GM12874 (cell line): ENCODE data around the gene NHSL2.

Experiments
- CTCF ChIP-seq: IDR thresholded peaks from 2 replicates; pipeline ENCODE4 v1.5.1; 2011; ENCODE audit warnings: low read depth, mild to moderate bottlenecking, control low read depth, low read length, moderate library complexity; ENCODE audit not compliant: insufficient read depth

The NHSL2 gene

DNA sequence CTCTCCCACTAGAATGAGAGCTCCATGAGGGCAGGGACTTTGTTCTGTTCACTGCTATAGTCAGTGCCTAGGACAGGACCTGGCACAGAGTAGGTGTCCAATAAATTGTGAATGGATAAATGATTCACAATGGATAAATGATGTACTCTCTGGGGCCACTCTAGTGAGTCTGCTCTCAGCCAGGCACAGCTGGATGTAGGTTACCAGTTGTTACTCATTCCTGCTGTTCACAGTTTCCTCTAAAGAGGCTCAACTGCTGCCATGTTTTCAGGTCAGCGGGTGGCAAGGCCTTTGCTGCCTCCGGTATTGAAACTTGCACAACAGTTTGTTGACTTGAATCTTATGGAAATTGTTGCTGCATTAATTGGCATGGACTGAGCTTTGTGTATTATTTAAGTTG lies 99.1 kb downstream of the NHSL2 start:
- TF ChIP-seq CTCF, result no peak

DNA sequence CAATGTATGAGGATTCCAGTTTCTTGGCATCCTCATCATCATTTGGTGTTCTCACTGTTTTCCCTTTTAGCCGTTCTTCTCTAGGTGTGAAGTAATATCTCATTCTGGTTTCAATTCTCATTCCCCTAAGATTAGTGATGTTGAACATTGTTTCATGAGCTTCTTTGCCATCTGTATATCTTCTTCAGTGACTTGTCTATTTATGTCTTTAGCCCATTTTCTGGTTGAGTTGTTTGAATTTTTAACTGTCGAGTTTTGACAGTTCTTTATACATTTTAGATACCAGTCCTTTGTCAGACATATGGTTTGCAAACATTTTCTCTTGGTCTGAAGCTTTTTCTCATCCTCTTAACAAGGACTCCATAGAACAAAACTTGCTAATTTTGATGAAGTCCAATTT lies 101.1 kb downstream of the NHSL2 start:
- TF ChIP-seq CTCF, result no peak

- TF ChIP-seq CTCF, result no peak
These were observed 104.7 kb downstream of the NHSL2 start for GRCh38 chrX:72015383-72015782.

DNA sequence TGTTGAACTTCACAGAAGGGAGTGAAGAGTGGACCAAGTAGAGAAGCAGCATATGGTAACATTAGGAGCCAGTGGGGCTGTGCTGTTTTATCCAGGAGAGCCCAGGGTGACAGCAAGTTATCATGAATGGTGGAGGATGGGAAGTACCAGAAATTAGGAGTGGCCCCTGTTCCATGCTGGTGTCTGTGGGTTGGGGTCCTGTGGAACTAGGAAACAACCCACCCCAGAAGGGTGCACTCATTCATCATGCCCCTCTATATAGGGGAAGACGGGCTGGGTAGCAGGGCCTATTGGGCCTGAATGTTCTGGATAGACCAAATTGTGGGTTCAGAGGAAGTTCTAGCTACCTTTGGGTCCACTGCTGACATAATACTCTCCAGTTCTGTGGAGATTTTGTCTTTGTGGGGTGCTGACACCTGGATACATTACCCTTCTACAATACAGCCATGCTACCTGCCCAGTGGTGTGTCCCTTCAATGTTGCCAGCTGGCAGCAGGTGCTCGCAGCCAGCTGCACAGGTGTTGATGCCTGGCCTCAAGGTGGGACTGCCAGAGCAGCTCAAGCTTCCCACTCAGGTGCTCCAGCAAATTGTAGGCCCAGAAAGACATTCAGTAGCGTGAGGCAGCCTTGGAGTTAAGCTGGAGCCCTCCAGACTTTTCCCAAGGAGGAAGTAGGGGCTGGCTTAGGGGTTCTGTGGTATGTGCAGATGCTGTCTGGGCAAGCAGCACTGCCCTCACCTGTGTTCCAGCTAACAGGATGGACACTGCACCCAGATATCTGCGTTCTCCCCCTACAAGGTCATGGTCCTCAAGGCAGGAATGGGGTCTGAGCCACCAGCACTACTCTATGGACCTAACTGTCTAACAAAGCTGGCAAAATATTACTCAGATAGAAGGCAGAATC lies 106.5 kb downstream of the NHSL2 start:
- no peak for TF ChIP-seq CTCF

GRCh38 chrX:72018277-72019112 lies 107.8 kb downstream of the NHSL2 start:
- TF ChIP-seq CTCF, result peak; percentile 74

DNA sequence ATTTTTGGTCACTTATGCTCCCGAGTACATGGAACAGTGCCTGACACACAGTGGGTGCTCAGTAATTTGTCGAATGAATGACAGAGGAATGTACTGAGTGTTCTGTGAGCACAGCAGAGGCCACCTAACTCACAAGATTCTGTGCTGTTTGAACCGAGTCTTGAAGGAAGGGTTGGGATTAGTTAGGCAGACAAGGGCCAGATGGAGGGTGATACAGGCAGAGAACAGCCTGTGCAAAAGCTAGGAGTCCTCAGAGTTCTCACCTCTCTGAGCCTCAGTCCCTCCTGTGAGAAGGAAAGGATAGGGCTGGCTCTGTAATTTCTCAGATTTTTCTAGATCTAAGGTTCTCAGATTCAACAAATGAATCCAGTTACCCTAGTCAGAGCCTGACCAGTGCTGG lies 108.8 kb downstream of the NHSL2 start:
- no peak for TF ChIP-seq CTCF

DNA sequence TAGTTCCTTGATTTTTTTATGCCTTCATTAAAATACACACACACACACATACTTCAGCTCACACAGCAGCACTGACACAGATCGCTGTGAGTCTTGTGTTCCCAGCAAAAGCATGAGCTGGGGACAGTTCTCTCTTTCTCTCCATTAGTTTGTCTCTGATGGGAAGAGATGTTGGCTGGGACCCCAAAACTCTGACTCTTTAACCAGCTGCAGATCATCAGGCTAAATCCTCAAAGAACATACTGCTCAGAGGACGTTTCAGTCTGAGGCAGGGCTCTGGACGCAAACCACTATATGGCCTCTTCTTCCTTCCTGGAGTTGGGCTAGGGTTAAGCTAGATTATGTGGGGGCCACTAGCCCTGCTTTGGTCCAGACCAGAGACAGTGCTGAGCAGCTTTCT lies 109.6 kb downstream of the NHSL2 start:
- TF ChIP-seq CTCF, result no peak
